Activated B cell treated with CpG ODN at 0.5 μM for 24 hours (primary cell): Measurements from ENCODE around the gene TUBGCP3. TPM values are rescaled to one million over a fixed set of nuclear protein-coding genes. Genes with fewer than 3 reads are reported as not detected.

Experiments
- ATAC-seq: fragments of 200-7000 bp; cut with Tn5 transposase; one replicate; pipeline ENCODE4 v1.10.0; 2021; ENCODE audit warnings: low read depth, mild to moderate bottlenecking, moderate library complexity
- CTCF ChIA-PET: fragments of 350-600 bp; sonication (Branson Sonifier 250); formaldehyde crosslinking; loops from one replicate; lab custom pipeline; 2021; ENCODE audit warnings: antibody characterized with exemption; lab: Charles Lee
- POLR2A ChIA-PET: fragments of 350-600 bp; sonication (Branson Sonifier 250); formaldehyde crosslinking; loops from one replicate; lab custom pipeline; 2021; ENCODE audit warnings: antibody characterized with exemption; lab: Charles Lee
- DNase-seq: peaks from one replicate; pipeline ENCODE4 v3.0.0; 2022
- H3K27ac Mint-ChIP-seq: one replicate; pipeline ENCODE4 v1.8.0; 2020; ENCODE audit warnings: mixed read lengths
- H3K27me3 Mint-ChIP-seq: one replicate; pipeline ENCODE4 v1.8.0; 2021; ENCODE audit warnings: mixed read lengths
- H3K36me3 Mint-ChIP-seq: one replicate; pipeline ENCODE4 v1.8.0; 2021; ENCODE audit warnings: low read depth, mixed read lengths
- H3K4me1 Mint-ChIP-seq: one replicate; pipeline ENCODE4 v1.8.0; 2021; ENCODE audit warnings: mixed read lengths
- H3K4me3 Mint-ChIP-seq: one replicate; pipeline ENCODE4 v1.8.0; 2020; ENCODE audit warnings: mild to moderate bottlenecking, mixed read lengths
- H3K9me3 Mint-ChIP-seq: one replicate; pipeline ENCODE4 v1.8.0; 2020; ENCODE audit warnings: mixed read lengths
- CTCF ChIP-seq: fragments of 200-600 bp; IDR thresholded peaks from one replicate; pipeline ENCODE4 v1.8.0; 2022; ENCODE audit warnings: antibody characterized with exemption, mild to moderate bottlenecking
- intact Hi-C: fragments of 100-400 bp; cut with micrococcal nuclease; formaldehyde crosslinking; loops from one replicate; pipeline ENCODE4 v1.15.1; 2024
- total RNA-seq: library from RNA; stranded (reverse); gene quantifications from 2 replicates; pipeline ENCODE4 v1.2.3, GENCODE V29; 2022

TUBGCP3 gene
- total RNA-seq, 1 donor from 2014 or later = 57.4 TPM

- intact Hi-C loops = no loop called here
- ATAC-seq (no peak), DNase-seq (no peak)
- ChIA-PET CTCF (no interaction called here), POLR2A (no interaction called here)
- no peaks in the 10 kb centered on the region for H3K9me3 Mint-ChIP-seq
- TF ChIP-seq CTCF = no peak
- no peak overlapping the region for H3K4me3 Mint-ChIP-seq
- H3K36me3 Mint-ChIP-seq = no peaks in the 10 kb centered on the region
- peaks cover 7% of the 10 kb centered on the region for H3K27me3 Mint-ChIP-seq
- peaks cover 12% of the 10 kb centered on the region for H3K4me1 Mint-ChIP-seq
- H3K27ac Mint-ChIP-seq = no peak overlapping the region
Measured at GRCh38 chr13:112622375-112622774, 34.4 kb upstream of the TUBGCP3 start.

- H3K9me3 Mint-ChIP-seq = no peaks in the 10 kb centered on the region
- no peak overlapping the region for H3K27ac Mint-ChIP-seq
- H3K4me3 Mint-ChIP-seq = peak overlapping the region; percentile 13
- no peaks in the 10 kb centered on the region for H3K4me1 Mint-ChIP-seq
- POLR2A ChIA-PET = no interaction called here
- CTCF ChIA-PET = no interaction called here
- H3K27me3 Mint-ChIP-seq = peaks cover 6% of the 10 kb centered on the region
- peak; percentile 64 for ATAC-seq
- no peaks in the 10 kb centered on the region for H3K36me3 Mint-ChIP-seq
- intact Hi-C loops = no loop called here
- DNase-seq = no peak
- TF ChIP-seq CTCF = no peak
Measured at GRCh38 chr13:112619730-112620631, 32.0 kb upstream of the TUBGCP3 start.

GRCh38 chr13:112618501-112618900 lies 30.5 kb upstream of the TUBGCP3 start:
- ChIA-PET POLR2A (no interaction called here), CTCF (interaction anchor here (0.8 kb wide), 1 partner anchor 256 kb away, joined by 4 read pairs; no protein-coding TSS in a partner anchor)
- H3K4me1 Mint-ChIP-seq = peaks cover 8% of the 10 kb centered on the region
- ATAC-seq = no peak
- H3K27ac Mint-ChIP-seq = no peak overlapping the region
- H3K4me3 Mint-ChIP-seq = no peak overlapping the region
- H3K9me3 Mint-ChIP-seq = no peaks in the 10 kb centered on the region
- intact Hi-C loops = no loop called here
- no peaks in the 10 kb centered on the region for H3K36me3 Mint-ChIP-seq
- no peak for DNase-seq
- no peak for TF ChIP-seq CTCF
- peaks cover 9% of the 10 kb centered on the region for H3K27me3 Mint-ChIP-seq

- TF ChIP-seq CTCF = no peak
- H3K27me3 Mint-ChIP-seq = peaks cover 9% of the 10 kb centered on the region
- no peaks in the 10 kb centered on the region for H3K36me3 Mint-ChIP-seq
- ChIA-PET CTCF (interaction anchor here (0.8 kb wide), 1 partner anchor 257 kb away, joined by 5 read pairs; no protein-coding TSS in a partner anchor), POLR2A (no interaction called here)
- no peak overlapping the region for H3K4me3 Mint-ChIP-seq
- no peak for ATAC-seq
- no peak overlapping the region for H3K27ac Mint-ChIP-seq
- no peaks in the 10 kb centered on the region for H3K9me3 Mint-ChIP-seq
- peaks cover 8% of the 10 kb centered on the region for H3K4me1 Mint-ChIP-seq
- DNase-seq = no peak
- intact Hi-C loops = loop anchor here (1.0 kb wide), 1 partner anchor 256 kb away; no protein-coding TSS in a partner anchor
Measured at GRCh38 chr13:112617754-112618375, 29.9 kb upstream of the TUBGCP3 start.
